ENCODE results near the gene SLC39A11.

Gene SLC39A11

DNA sequence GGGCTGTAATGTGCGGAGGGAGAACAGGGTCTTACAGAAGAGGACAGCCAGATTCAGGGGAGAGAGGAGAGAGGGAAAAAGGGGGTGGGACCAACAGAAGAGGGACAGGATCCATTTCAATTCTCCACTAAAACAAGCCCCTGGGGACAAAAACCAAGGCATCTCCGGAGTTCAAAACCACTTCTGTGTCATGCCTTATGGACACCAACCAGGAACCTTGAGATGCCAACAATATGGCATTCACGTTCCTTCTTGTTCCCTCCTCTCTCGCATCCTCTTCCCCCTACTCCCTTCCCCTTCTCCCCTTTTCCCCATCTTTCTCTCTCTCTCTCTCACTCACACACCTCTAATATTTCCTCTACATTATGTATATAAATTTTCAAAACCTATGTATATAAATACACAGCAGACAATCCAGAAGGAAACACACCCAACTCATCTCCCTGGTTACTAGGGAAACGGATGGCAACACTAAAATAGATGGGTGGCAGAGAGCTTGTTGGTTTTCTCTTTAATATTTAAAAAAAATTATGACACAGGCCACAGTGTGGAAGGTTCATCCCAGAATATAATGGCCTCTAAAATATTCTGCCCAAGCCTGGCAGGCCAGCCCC is 123.1 kb downstream of the SLC39A11 start:
- H3K4me2 ChIP-seq (ENCODE audit: low read length) = no peak overlapping the region

DNA sequence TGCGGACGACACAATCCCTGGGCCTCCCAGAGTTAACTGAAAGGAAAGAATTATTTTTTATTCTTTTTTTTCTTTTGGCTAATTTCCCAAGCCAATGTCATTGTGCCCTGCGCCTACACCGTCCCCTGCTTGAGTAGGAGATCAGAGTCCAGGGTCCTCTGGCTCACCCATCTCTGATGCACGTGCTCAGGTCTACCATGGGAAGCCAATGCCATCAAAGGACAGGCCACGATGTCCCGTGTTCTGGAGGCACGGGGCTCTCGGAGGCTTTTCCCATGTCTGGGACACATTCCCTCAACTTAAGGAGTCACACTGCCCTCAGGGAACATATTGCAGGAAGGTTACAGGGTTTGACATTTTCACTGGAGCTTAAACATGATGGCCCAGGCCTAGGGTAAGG is 123.7 kb downstream of the SLC39A11 start:
- no peak overlapping the region for H3K4me2 ChIP-seq (ENCODE audit: low read length)
- no peak overlapping the region for H2AFZ ChIP-seq (ENCODE audit: low read depth, low read length)
- no peak overlapping the region for H3K27ac ChIP-seq (ENCODE audit: low read length)
- no peaks in the 10 kb centered on the region for H3K9me3 ChIP-seq (ENCODE audit: insufficient read depth, low read length)
- H4K20me1 ChIP-seq (ENCODE audit: insufficient read depth, low read length) = no peaks in the 10 kb centered on the region
- H3K4me3 ChIP-seq (ENCODE audit: low read length) = no peak overlapping the region
- no peak for TF ChIP-seq EZH2phosphoT487 (IDR thresholded peaks at IDR 0.05; ENCODE audit: low read depth)
- TF ChIP-seq, protein P1, sequence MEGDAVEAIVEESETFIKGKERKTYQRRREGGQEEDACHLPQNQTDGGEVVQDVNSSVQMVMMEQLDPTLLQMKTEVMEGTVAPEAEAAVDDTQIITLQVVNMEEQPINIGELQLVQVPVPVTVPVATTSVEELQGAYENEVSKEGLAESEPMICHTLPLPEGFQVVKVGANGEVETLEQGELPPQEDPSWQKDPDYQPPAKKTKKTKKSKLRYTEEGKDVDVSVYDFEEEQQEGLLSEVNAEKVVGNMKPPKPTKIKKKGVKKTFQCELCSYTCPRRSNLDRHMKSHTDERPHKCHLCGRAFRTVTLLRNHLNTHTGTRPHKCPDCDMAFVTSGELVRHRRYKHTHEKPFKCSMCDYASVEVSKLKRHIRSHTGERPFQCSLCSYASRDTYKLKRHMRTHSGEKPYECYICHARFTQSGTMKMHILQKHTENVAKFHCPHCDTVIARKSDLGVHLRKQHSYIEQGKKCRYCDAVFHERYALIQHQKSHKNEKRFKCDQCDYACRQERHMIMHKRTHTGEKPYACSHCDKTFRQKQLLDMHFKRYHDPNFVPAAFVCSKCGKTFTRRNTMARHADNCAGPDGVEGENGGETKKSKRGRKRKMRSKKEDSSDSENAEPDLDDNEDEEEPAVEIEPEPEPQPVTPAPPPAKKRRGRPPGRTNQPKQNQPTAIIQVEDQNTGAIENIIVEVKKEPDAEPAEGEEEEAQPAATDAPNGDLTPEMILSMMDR (IDR thresholded peaks at IDR 0.05; ENCODE audit: low read depth, low read length) = no peak
- H3K36me3 ChIP-seq (replicated peaks; ENCODE audit: low read depth, low read length) = no peaks in the 10 kb centered on the region
- H3K79me2 ChIP-seq (ENCODE audit: low read length) = no peaks in the 10 kb centered on the region
- H3K9ac ChIP-seq (ENCODE audit: low read length) = no peak overlapping the region
- no peaks in the 10 kb centered on the region for H3K27me3 ChIP-seq (ENCODE audit: low read depth, low read length)
- H3K4me1 ChIP-seq (ENCODE audit: low read length) = no peaks in the 10 kb centered on the region

More for the DNA sequence above, 123.1 kb downstream of the SLC39A11 start:
- Histone ChIP-seq H3K9ac (ENCODE audit: low read length) (no peak overlapping the region), H3K27me3 (ENCODE audit: low read depth, low read length) (no peaks in the 10 kb centered on the region), H3K4me3 (ENCODE audit: low read length) (no peak overlapping the region), H3K27ac (ENCODE audit: low read length) (no peak overlapping the region), H3K79me2 (ENCODE audit: low read length) (no peaks in the 10 kb centered on the region), H3K36me3 (replicated peaks; ENCODE audit: low read depth, low read length) (no peaks in the 10 kb centered on the region), H4K20me1 (ENCODE audit: insufficient read depth, low read length) (no peaks in the 10 kb centered on the region), H3K9me3 (ENCODE audit: insufficient read depth, low read length) (no peaks in the 10 kb centered on the region), H2AFZ (ENCODE audit: low read depth, low read length) (no peak overlapping the region), H3K4me1 (ENCODE audit: low read length) (no peaks in the 10 kb centered on the region)
- TF ChIP-seq, protein P1 (IDR thresholded peaks at IDR 0.05; ENCODE audit: low read depth, low read length) = no peak
- no peak for TF ChIP-seq EZH2phosphoT487 (IDR thresholded peaks at IDR 0.05; ENCODE audit: low read depth)

DNA sequence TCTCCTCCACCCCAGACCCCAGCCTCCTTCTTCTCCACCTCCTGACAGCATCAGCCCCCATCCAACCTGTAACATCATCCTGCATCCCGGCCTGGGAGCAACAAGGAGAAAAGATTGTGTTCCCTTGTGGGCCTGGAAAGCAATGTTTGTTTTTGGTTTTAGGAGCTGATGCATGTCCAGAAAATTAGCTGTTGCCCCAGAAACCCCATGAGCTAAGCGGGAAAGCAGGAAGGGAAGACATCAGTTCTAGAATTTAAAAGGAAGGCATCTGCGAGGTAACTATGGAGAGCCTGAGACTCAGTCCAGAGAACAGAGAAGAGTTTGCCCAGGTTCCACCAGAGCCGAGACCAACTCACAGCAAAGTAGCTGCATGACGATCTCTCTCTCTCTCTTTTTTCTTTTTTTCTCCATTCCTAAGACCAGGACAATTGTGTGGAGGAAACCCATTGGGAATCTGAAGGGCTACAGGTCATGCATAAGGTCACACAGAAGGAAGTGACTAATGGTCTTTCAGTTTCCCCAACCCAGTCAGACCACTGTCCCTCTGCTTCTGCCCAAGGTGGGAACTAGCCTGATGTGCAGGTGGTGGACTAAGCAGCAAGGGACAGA is 124.4 kb downstream of the SLC39A11 start:
- Histone ChIP-seq H3K79me2 (ENCODE audit: low read length) (no peaks in the 10 kb centered on the region), H3K27me3 (ENCODE audit: low read depth, low read length) (no peaks in the 10 kb centered on the region), H3K27ac (ENCODE audit: low read length) (no peak overlapping the region), H3K9me3 (ENCODE audit: insufficient read depth, low read length) (no peaks in the 10 kb centered on the region), H3K9ac (ENCODE audit: low read length) (no peak overlapping the region), H4K20me1 (ENCODE audit: insufficient read depth, low read length) (no peaks in the 10 kb centered on the region), H2AFZ (ENCODE audit: low read depth, low read length) (no peak overlapping the region), H3K4me3 (ENCODE audit: low read length) (no peak overlapping the region), H3K36me3 (replicated peaks; ENCODE audit: low read depth, low read length) (no peaks in the 10 kb centered on the region), H3K4me1 (ENCODE audit: low read length) (no peaks in the 10 kb centered on the region), H3K4me2 (ENCODE audit: low read length) (no peak overlapping the region)
- TF ChIP-seq, protein P1 (IDR thresholded peaks at IDR 0.05; ENCODE audit: low read depth, low read length) = no peak
- TF ChIP-seq EZH2phosphoT487 (IDR thresholded peaks at IDR 0.05; ENCODE audit: low read depth) = no peak

DNA sequence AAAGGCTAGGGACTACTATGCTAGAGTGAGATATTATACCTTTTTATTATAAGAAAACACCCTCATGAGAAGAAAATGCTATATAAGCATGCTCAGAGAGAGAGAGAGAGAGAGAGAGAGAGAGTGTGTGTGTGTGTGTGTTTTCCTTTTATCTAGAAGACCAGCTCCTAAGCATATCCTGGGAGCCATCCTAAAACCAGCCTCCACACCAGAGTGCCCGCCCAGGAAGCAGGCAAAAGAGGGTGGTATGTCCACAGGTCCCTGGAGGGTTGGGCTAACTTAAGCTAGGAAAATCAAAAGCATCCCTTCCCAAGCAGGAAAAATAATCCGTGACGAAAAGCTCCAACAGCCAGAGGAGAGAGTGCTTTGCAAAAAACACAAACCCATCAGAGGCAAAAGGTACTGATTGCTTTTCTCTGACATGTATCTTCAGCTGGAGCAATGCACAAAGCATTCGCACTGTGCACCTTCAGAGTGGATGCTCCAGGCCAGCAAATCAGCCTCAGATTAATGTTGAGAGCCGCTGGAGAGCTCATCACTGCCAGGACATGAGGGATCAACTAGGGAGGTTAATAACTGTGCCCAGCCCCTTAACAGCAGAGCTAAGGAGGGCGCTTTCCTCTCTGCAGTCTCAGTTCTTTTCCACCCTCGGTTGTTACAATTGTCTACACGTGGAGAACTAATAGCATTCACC is 125.1 kb downstream of the SLC39A11 start:
- Histone ChIP-seq H3K27me3 (ENCODE audit: low read depth, low read length) (no peaks in the 10 kb centered on the region), H3K9me3 (ENCODE audit: insufficient read depth, low read length) (no peaks in the 10 kb centered on the region), H3K4me2 (ENCODE audit: low read length) (no peak overlapping the region), H2AFZ (ENCODE audit: low read depth, low read length) (no peak overlapping the region), H3K79me2 (ENCODE audit: low read length) (no peaks in the 10 kb centered on the region), H3K9ac (ENCODE audit: low read length) (no peak overlapping the region), H4K20me1 (ENCODE audit: insufficient read depth, low read length) (no peaks in the 10 kb centered on the region), H3K27ac (ENCODE audit: low read length) (no peak overlapping the region), H3K4me1 (ENCODE audit: low read length) (no peaks in the 10 kb centered on the region), H3K36me3 (replicated peaks; ENCODE audit: low read depth, low read length) (no peaks in the 10 kb centered on the region), H3K4me3 (ENCODE audit: low read length) (no peak overlapping the region)
- no peak for TF ChIP-seq EZH2phosphoT487 (IDR thresholded peaks at IDR 0.05; ENCODE audit: low read depth)
- TF ChIP-seq, protein P1 (IDR thresholded peaks at IDR 0.05; ENCODE audit: low read depth, low read length) = no peak

All from OCI-LY3 (cell line).